Measurements from ENCODE around the gene GNGT2. TPM values are rescaled to one million over a fixed set of nuclear protein-coding genes. Genes with fewer than 3 reads are reported as not detected.

GNGT2 gene
- total RNA-seq, 2 donors from 2014 or later, result 1.1 TPM; not detected in 1

DNA sequence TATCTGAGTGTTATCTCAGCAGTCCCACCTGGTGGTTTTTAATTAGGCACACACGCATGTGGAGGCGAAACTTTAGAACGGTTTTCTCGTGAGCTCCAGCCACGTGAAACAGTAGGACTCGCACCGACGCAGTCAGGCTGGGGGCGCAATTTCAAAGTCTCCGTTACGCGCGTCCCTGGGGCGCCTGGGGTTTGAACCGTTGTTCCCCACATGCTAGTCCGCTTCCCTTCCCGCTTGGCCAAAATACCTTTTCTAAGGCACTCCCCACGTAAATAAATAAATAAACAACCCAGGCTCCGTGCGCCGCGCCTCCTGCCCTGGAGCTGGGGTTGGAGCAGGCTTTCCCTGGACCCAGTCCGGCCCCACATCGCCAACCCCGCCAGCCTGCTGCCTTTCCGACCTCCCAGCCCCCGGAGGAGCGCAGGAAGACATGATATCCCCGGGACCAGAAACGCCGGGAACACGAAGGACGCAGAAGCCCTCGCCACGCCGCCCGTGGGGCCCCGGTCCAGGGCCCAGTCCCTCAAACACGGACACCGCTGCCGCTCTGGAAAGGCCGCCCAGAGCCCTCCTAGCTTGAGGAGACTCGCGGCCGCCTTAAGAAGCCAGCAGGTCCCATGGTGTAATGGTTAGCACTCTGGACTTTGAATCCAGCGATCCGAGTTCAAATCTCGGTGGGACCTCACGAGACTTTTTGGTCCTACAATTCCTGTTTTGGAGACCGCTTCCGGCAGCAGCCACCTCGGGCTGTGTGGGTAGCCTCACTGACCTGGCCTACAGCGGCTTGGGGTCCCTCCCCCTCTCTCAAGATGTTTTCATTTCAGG, 18.2 kb downstream of the GNGT2 start:
- Histone ChIP-seq H3K9ac (ENCODE audit: extremely low read depth, low read length, poor library complexity, severe bottlenecking) (peak overlapping the region; percentile 89), H3K27me3 (ENCODE audit: control insufficient read depth, insufficient read depth, low read length, poor library complexity, severe bottlenecking) (peaks cover 5% of the 10 kb centered on the region), H3K27ac (ENCODE audit: low read depth, low read length) (peak overlapping the region; percentile 92), H3K36me3 (ENCODE audit: control insufficient read depth, insufficient read depth, low read length) (no peaks in the 10 kb centered on the region), H3K4me1 (ENCODE audit: control insufficient read depth, insufficient read depth, low read length) (no peaks in the 10 kb centered on the region), H3K4me3 (ENCODE audit: low read length) (peak overlapping the region; percentile 79), H3K9me3 (ENCODE audit: control insufficient read depth, low read length) (no peaks in the 10 kb centered on the region)
- Mint-ChIP-seq H3K27ac (peak overlapping the region; percentile 99), H3K36me3 (ENCODE audit: low read depth) (no peaks in the 10 kb centered on the region), H3K27me3 (ENCODE audit: insufficient read depth) (peaks cover 18% of the 10 kb centered on the region), H3K9me3 (no peaks in the 10 kb centered on the region), H3K4me1 (no peaks in the 10 kb centered on the region), H3K4me3 (peak overlapping the region; percentile 92)
- 0% methylated on average over 33 to 53 of the region's 53 CpGs for WGBS, 2 experiments (ENCODE audit: insufficient coverage in 1 of 2, insufficient read length in 1 of 2)
- TF ChIP-seq, protein P1, sequence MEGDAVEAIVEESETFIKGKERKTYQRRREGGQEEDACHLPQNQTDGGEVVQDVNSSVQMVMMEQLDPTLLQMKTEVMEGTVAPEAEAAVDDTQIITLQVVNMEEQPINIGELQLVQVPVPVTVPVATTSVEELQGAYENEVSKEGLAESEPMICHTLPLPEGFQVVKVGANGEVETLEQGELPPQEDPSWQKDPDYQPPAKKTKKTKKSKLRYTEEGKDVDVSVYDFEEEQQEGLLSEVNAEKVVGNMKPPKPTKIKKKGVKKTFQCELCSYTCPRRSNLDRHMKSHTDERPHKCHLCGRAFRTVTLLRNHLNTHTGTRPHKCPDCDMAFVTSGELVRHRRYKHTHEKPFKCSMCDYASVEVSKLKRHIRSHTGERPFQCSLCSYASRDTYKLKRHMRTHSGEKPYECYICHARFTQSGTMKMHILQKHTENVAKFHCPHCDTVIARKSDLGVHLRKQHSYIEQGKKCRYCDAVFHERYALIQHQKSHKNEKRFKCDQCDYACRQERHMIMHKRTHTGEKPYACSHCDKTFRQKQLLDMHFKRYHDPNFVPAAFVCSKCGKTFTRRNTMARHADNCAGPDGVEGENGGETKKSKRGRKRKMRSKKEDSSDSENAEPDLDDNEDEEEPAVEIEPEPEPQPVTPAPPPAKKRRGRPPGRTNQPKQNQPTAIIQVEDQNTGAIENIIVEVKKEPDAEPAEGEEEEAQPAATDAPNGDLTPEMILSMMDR (conservative IDR thresholded peaks at IDR 0.05), result peak; percentile 53
- peak; percentile 99 for DNase-seq

GRCh38 chr17:49191409-49191916, 18.9 kb downstream of the GNGT2 start:
- no peaks in the 10 kb centered on the region for H3K9me3 ChIP-seq (ENCODE audit: control insufficient read depth, low read length)
- TF ChIP-seq, protein P1 (conservative IDR thresholded peaks at IDR 0.05), result no peak
- peaks cover 5% of the 10 kb centered on the region for H3K27me3 ChIP-seq (ENCODE audit: control insufficient read depth, insufficient read depth, low read length, poor library complexity, severe bottlenecking)
- peak overlapping the region; percentile 79 for H3K4me3 ChIP-seq (ENCODE audit: low read length)
- no peaks in the 10 kb centered on the region for H3K36me3 Mint-ChIP-seq (ENCODE audit: low read depth)
- H3K27me3 Mint-ChIP-seq (ENCODE audit: insufficient read depth), result peaks cover 18% of the 10 kb centered on the region
- peaks cover 3% of the 10 kb centered on the region for H3K9me3 Mint-ChIP-seq
- 10% methylated on average over 6 of the region's 8 CpGs for WGBS, 2 experiments (ENCODE audit: insufficient coverage in 1 of 2, insufficient read length in 1 of 2)
- peak overlapping the region; percentile 92 for H3K27ac ChIP-seq (ENCODE audit: low read depth, low read length)
- peak overlapping the region; percentile 89 for H3K9ac ChIP-seq (ENCODE audit: extremely low read depth, low read length, poor library complexity, severe bottlenecking)
- no peaks in the 10 kb centered on the region for H3K36me3 ChIP-seq (ENCODE audit: control insufficient read depth, insufficient read depth, low read length)
- peak overlapping the region; percentile 99 for H3K27ac Mint-ChIP-seq
- no peak for DNase-seq
- H3K4me1 ChIP-seq (ENCODE audit: control insufficient read depth, insufficient read depth, low read length), result no peaks in the 10 kb centered on the region
- no peaks in the 10 kb centered on the region for H3K4me1 Mint-ChIP-seq
- H3K4me3 Mint-ChIP-seq, result peak overlapping the region; percentile 92

DNA sequence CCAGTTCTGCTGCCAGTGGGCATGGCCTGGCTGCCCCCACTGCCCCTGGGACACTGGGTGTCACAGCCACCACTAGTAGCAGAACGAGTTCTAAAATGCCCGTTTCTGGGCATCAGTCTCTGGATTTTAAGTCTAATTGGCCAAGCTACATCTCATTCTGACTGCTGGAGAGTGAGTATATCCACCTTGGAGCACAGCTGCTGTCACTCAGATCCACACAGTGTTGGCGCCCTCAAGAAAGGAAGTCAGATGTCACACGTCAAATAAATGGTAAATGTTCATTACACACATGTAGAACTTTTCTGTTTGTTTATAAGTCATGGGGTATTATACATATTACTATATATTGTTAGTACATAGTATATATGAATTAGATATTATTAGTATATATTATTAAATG, 19.4 kb downstream of the GNGT2 start:
- Histone ChIP-seq H3K9me3 (ENCODE audit: control insufficient read depth, low read length) (peaks cover 3% of the 10 kb centered on the region), H3K36me3 (ENCODE audit: control insufficient read depth, insufficient read depth, low read length) (no peaks in the 10 kb centered on the region), H3K27ac (ENCODE audit: low read depth, low read length) (no peak overlapping the region), H3K27me3 (ENCODE audit: control insufficient read depth, insufficient read depth, low read length, poor library complexity, severe bottlenecking) (peaks cover 5% of the 10 kb centered on the region), H3K4me3 (ENCODE audit: low read length) (no peak overlapping the region), H3K9ac (ENCODE audit: extremely low read depth, low read length, poor library complexity, severe bottlenecking) (no peak overlapping the region), H3K4me1 (ENCODE audit: control insufficient read depth, insufficient read depth, low read length) (no peaks in the 10 kb centered on the region)
- H3K27ac Mint-ChIP-seq, result no peak overlapping the region
- no peak for DNase-seq
- H3K4me3 Mint-ChIP-seq, result peak overlapping the region; percentile 24
- WGBS, 2 experiments (ENCODE audit: insufficient coverage in 1 of 2, insufficient read length in 1 of 2), result 88 to 91% methylated on average over 2 to 3 of the region's 4 CpGs
- H3K27me3 Mint-ChIP-seq (ENCODE audit: insufficient read depth), result peaks cover 18% of the 10 kb centered on the region
- H3K4me1 Mint-ChIP-seq, result no peaks in the 10 kb centered on the region
- peaks cover 8% of the 10 kb centered on the region for H3K9me3 Mint-ChIP-seq
- TF ChIP-seq, protein P1 (conservative IDR thresholded peaks at IDR 0.05), result no peak
- no peaks in the 10 kb centered on the region for H3K36me3 Mint-ChIP-seq (ENCODE audit: low read depth)

Data from endodermal cell (in vitro differentiated cells).